IMR-90 (cell line): ENCODE data around the gene ZCCHC7. TPM values are rescaled to one million over a fixed set of nuclear protein-coding genes. Genes with fewer than 3 reads are reported as not detected.

Source experiments
- ATAC-seq: fragments of 200-7000 bp; cut with Tn5 transposase; 2 replicates; pipeline ENCODE4 v1.9.1; 2020; ENCODE audit warnings: low read depth, mild to moderate bottlenecking, moderate library complexity
- BruUV-seq: library from RNA; stranded (reverse); fragments of 400-500 nt; replicated peaks from 2 replicates; lab custom pipeline; 2021; lab: Mats Ljungman, UMichigan
- CTCF ChIA-PET: fragments of 300-600 bp; formaldehyde crosslinking; extraction: SDS; loops from one replicate; lab custom pipeline; 2021; ENCODE audit warnings: antibody characterized with exemption; lab: Yijun Ruan, JAX
- POLR2A ChIA-PET: fragments of 300-600 bp; sonication (Branson Sonifier 250); formaldehyde crosslinking; loops from one replicate; lab custom pipeline; 2022; ENCODE audit warnings: antibody characterized with exemption; ENCODE audit not compliant: unreplicated experiment; lab: Charles Lee
- DNase-seq: peaks from one replicate; pipeline ENCODE4 v3.0.0; 2013
- H2AFZ ChIP-seq: replicated peaks from 2 replicates; pipeline ENCODE3; 2013; ENCODE audit warnings: low read length, mild to moderate bottlenecking; ENCODE audit not compliant: poor library complexity
- H2AK5ac ChIP-seq: 2 replicates; pipeline ENCODE4 v1.6.1; 2013; ENCODE audit warnings: low read depth, low read length, inconsistent platforms
- H2AK9ac ChIP-seq: replicated peaks from 2 replicates; pipeline ENCODE3; 2013; ENCODE audit warnings: mild to moderate bottlenecking, low read depth, low read length, moderate library complexity; ENCODE audit not compliant: poor library complexity
- H2BK120ac ChIP-seq: 2 replicates; pipeline ENCODE4 v1.6.1; 2013; ENCODE audit warnings: low read depth, low read length, inconsistent platforms
- H2BK15ac ChIP-seq: 3 replicates; pipeline ENCODE4 v1.6.1; 2013; ENCODE audit warnings: low read depth, low read length, inconsistent platforms
- H2BK20ac ChIP-seq: 2 replicates; pipeline ENCODE4 v1.6.1; 2013; ENCODE audit warnings: low read depth, mild to moderate bottlenecking, inconsistent platforms, low read length, moderate library complexity
- H2BK5ac ChIP-seq: 2 replicates; pipeline ENCODE4 v1.6.1; 2013; ENCODE audit warnings: mild to moderate bottlenecking, low read depth, low read length, inconsistent platforms; ENCODE audit not compliant: poor library complexity, severe bottlenecking
- H3K14ac ChIP-seq: replicated peaks from 2 replicates; pipeline ENCODE4 v1.6.1; 2013; ENCODE audit warnings: low read depth, low read length, inconsistent platforms
- H3K18ac ChIP-seq: 2 replicates; pipeline ENCODE4 v1.6.1; 2013; ENCODE audit warnings: low read depth, low read length, control low read depth
- H3K23ac ChIP-seq: 2 replicates; pipeline ENCODE4 v1.6.1; 2013; ENCODE audit warnings: low read depth, low read length, inconsistent platforms
- H3K27ac ChIP-seq: 2 replicates; pipeline ENCODE4 v1.5.1; 2013; ENCODE audit warnings: mild to moderate bottlenecking, control low read depth, low read length; ENCODE audit not compliant: insufficient read depth
- H3K27me3 ChIP-seq: 2 replicates; pipeline ENCODE4 v1.6.1; 2013; ENCODE audit warnings: low read length; ENCODE audit not compliant: control insufficient read depth, insufficient read depth
- H3K36me3 ChIP-seq: 2 replicates; pipeline ENCODE4 v1.6.1; 2013; ENCODE audit warnings: low read length, mixed read lengths; ENCODE audit not compliant: control insufficient read depth, insufficient read depth
- H3K4ac ChIP-seq: 2 replicates; pipeline ENCODE4 v1.6.1; 2013; ENCODE audit warnings: low read depth, low read length, inconsistent platforms
- H3K4me1 ChIP-seq: 2 replicates; pipeline ENCODE4 v1.6.1; 2013; ENCODE audit warnings: low read length, mixed read lengths; ENCODE audit not compliant: control insufficient read depth, insufficient read depth
- H3K4me2 ChIP-seq: 2 replicates; pipeline ENCODE4 v1.6.1; 2013; ENCODE audit warnings: low read depth, mild to moderate bottlenecking, control low read depth, low read length, moderate library complexity
- H3K4me3 ChIP-seq: 2 replicates; pipeline ENCODE4 v1.5.1; 2013; ENCODE audit warnings: low read depth, mild to moderate bottlenecking, control low read depth, low read length, moderate library complexity; ENCODE audit not compliant: insufficient read depth
- H3K56ac ChIP-seq: 2 replicates; pipeline ENCODE4 v1.6.1; 2013; ENCODE audit warnings: low read length, inconsistent platforms; ENCODE audit not compliant: insufficient read depth; ENCODE audit errors: extremely low read depth
- H3K79me1 ChIP-seq, 2 experiments: 2 replicates each; pipeline ENCODE4 v1.6.1; 2013; ENCODE audit warnings: low read length in 2 of 2, inconsistent platforms in 1 of 2, low read depth in 1 of 2
- H3K9ac ChIP-seq: 2 replicates; pipeline ENCODE4 v1.6.1; 2013; ENCODE audit warnings: low read depth, low read length, control low read depth
- H3K9me1 ChIP-seq: 2 replicates; pipeline ENCODE4 v1.6.1; 2013; ENCODE audit warnings: low read length, inconsistent platforms; ENCODE audit not compliant: insufficient read depth
- H3K9me3 ChIP-seq: 2 replicates; pipeline ENCODE4 v1.6.1; 2013; ENCODE audit warnings: low read length; ENCODE audit not compliant: control insufficient read depth, insufficient read depth
- H4K20me1 ChIP-seq: 2 replicates; pipeline ENCODE4 v1.6.1; 2013; ENCODE audit warnings: low read length, inconsistent platforms; ENCODE audit not compliant: insufficient read depth
- H4K5ac ChIP-seq: 2 replicates; pipeline ENCODE4 v1.6.1; 2013; ENCODE audit warnings: mild to moderate bottlenecking, low read depth, low read length, control low read depth
- H4K8ac ChIP-seq, 2 experiments: 2 replicates each; pipeline ENCODE4 v1.6.1; 2013; ENCODE audit warnings: low read depth in 2 of 2, low read length in 2 of 2, control low read depth in 1 of 2, inconsistent platforms in 1 of 2
- H4K91ac ChIP-seq: 2 replicates; pipeline ENCODE4 v1.6.1; 2013; ENCODE audit warnings: low read depth, low read length, inconsistent platforms; ENCODE audit not compliant: insufficient read depth
- BHLHE40 ChIP-seq: fragments of 150-350 bp; IDR thresholded peaks from 2 replicates; pipeline ENCODE4 v1.6.1; 2016; ENCODE audit warnings: mild to moderate bottlenecking, low read depth, low read length
- CEBPB ChIP-seq: IDR thresholded peaks from 2 replicates; pipeline ENCODE4 v1.6.1; 2012; ENCODE audit warnings: low read depth, low read length, improper control_type of control experiment
- CHD1 ChIP-seq: IDR thresholded peaks from 2 replicates; pipeline ENCODE4 v1.6.1; 2012; ENCODE audit warnings: low read depth, low read length, improper control_type of control experiment
- FOS ChIP-seq: fragments of 150-350 bp; IDR thresholded peaks from 2 replicates; pipeline ENCODE4 v1.6.1; 2016; ENCODE audit warnings: low read depth, low read length
- MAFK ChIP-seq: IDR thresholded peaks from 2 replicates; pipeline ENCODE4 v1.6.1; 2012; ENCODE audit warnings: low read depth, low read length, improper control_type of control experiment
- MAZ ChIP-seq: IDR thresholded peaks from 2 replicates; pipeline ENCODE4 v1.6.1; 2012; ENCODE audit warnings: low read depth, mild to moderate bottlenecking, low read length, improper control_type of control experiment, moderate library complexity, borderline replicate concordance
- MXI1 ChIP-seq: IDR thresholded peaks from 2 replicates; pipeline ENCODE4 v1.6.1; 2012; ENCODE audit warnings: low read depth, mild to moderate bottlenecking, low read length, moderate library complexity, borderline replicate concordance
- NFE2L2 ChIP-seq: fragments of 150-350 bp; IDR thresholded peaks from 2 replicates; pipeline ENCODE4 v1.6.1; 2016; ENCODE audit warnings: low read depth, mild to moderate bottlenecking, low read length
- RAD21 ChIP-seq: IDR thresholded peaks from 2 replicates; pipeline ENCODE4 v1.6.1; 2012; ENCODE audit warnings: low read length, improper control_type of control experiment
- RCOR1 ChIP-seq: IDR thresholded peaks from 2 replicates; pipeline ENCODE4 v1.6.1; 2012; ENCODE audit warnings: mild to moderate bottlenecking, low read length, improper control_type of control experiment; ENCODE audit not compliant: insufficient replicate concordance
- SMC3 ChIP-seq: fragments of 150-350 bp; IDR thresholded peaks from 2 replicates; pipeline ENCODE4 v1.6.1; 2016; ENCODE audit warnings: low read depth, mild to moderate bottlenecking, antibody characterized with exemption, low read length, moderate library complexity
- USF2 ChIP-seq: fragments of 150-350 bp; IDR thresholded peaks from 2 replicates; pipeline ENCODE4 v1.6.1; 2017; ENCODE audit warnings: mild to moderate bottlenecking, antibody characterized with exemption, low read length, low read depth
- WGBS, 2 experiments: methylation state at CpG; one replicate each; pipeline versions ENCODE4 v1.1.5 to v1.1.7; 2013; ENCODE audit warnings: missing lambda C conversion rate in 2 of 2; ENCODE audit not compliant: insufficient read length in 1 of 2; ENCODE audit errors: extremely low coverage in 2 of 2; 5-methylcytosine and 5-hydroxymethylcytosine counted together
- dilution Hi-C: fragments of 300-500 bp; cut with HindIII; formaldehyde crosslinking; loops from one replicate; pipeline ENCODE4 v1.14.3; 2018; ENCODE audit warnings: low sequenced_read_pairs; ENCODE audit not compliant: unreplicated experiment
- in situ Hi-C: fragments of 300-500 bp; cut with MboI; formaldehyde crosslinking; loops from 3 replicates; pipeline ENCODE4 v1.14.3; 2019; ENCODE audit warnings: low sequenced_read_pairs, inconsistent platforms, mixed read lengths
- intact Hi-C: fragments of 100-400 bp; cut with micrococcal nuclease; formaldehyde crosslinking; loops from 2 replicates; pipeline ENCODE4 v1.10.0; 2022
- polyA plus RNA-seq, 3 experiments: library from polyadenylated mRNA; depleted of rRNA; stranded (reverse); fragments of >200 nt; gene quantifications; 2 replicates each; pipeline ENCODE4 v1.2.3, GENCODE V29; 2012; ENCODE audit warnings: low replicate concordance in 1 of 3
- total RNA-seq: library from RNA; depleted of rRNA; stranded (reverse); fragments of >200 nt; gene quantifications from 2 replicates; pipeline ENCODE4 v1.2.3, GENCODE V29; 2012
- TF ChIP-seq, protein P1 (sequence below): conservative IDR thresholded peaks from 2 replicates; pipeline ENCODE4 v1.5.1; 2012; ENCODE audit warnings: mild to moderate bottlenecking, low read depth, low read length, improper control_type of control experiment

The ZCCHC7 gene
- total and polyA plus RNA-seq, 2 of the 4 experiments (the other 2 are of a cell fraction): 13.6 to 28.7 TPM

GRCh38 chr9:37383876-37384746 lies 263.7 kb downstream of the ZCCHC7 start (continued):
- TF ChIP-seq, protein P1, sequence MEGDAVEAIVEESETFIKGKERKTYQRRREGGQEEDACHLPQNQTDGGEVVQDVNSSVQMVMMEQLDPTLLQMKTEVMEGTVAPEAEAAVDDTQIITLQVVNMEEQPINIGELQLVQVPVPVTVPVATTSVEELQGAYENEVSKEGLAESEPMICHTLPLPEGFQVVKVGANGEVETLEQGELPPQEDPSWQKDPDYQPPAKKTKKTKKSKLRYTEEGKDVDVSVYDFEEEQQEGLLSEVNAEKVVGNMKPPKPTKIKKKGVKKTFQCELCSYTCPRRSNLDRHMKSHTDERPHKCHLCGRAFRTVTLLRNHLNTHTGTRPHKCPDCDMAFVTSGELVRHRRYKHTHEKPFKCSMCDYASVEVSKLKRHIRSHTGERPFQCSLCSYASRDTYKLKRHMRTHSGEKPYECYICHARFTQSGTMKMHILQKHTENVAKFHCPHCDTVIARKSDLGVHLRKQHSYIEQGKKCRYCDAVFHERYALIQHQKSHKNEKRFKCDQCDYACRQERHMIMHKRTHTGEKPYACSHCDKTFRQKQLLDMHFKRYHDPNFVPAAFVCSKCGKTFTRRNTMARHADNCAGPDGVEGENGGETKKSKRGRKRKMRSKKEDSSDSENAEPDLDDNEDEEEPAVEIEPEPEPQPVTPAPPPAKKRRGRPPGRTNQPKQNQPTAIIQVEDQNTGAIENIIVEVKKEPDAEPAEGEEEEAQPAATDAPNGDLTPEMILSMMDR: no peak

DNA sequence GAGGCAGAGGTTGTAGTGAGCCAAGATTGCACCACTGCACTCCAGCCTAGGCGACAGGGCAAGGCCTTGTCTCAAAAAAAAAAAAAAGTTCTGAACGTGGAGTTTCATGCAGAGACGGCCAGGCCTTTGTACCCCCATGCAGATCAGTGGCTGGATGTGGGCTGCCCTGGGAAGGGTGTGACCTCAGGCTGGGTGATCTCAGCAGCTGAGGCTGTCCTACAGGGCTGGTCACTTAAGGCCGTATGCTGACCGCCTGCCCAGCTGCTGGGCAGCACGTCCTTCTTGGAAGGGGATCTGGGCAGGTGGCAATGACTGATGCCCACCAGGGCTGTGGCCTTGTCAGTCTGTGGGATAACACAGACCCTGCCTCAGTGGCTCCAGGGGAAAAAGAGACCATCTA lies 264.9 kb downstream of the ZCCHC7 start:
- no peaks in the 10 kb centered on the region for H3K36me3 ChIP-seq
- ATAC-seq (no peak), DNase-seq (no peak)
- intact Hi-C loops: no loop called here
- in situ Hi-C loops: no loop called here
- no peak overlapping the region for H2AK5ac ChIP-seq
- H3K79me1 ChIP-seq: no peaks in the 10 kb centered on the region
- POLR2A ChIA-PET: no interaction called here
- H2AFZ ChIP-seq: no peak overlapping the region
- no peak overlapping the region for H2BK5ac ChIP-seq
- peaks cover 9% of the 10 kb centered on the region for H3K27me3 ChIP-seq
- BruUV-seq: no TSS peak
- H4K5ac ChIP-seq: no peak overlapping the region
- H2AK9ac ChIP-seq: no peak overlapping the region
- no peaks in the 10 kb centered on the region for H3K9me1 ChIP-seq
- no peak overlapping the region for H2BK15ac ChIP-seq
- no peak overlapping the region for H3K9ac ChIP-seq
- no peak overlapping the region for H3K27ac ChIP-seq
- no peak overlapping the region for H2BK20ac ChIP-seq
- no peak overlapping the region for H4K91ac ChIP-seq
- H3K23ac ChIP-seq: no peak overlapping the region
- H3K4me1 ChIP-seq: no peaks in the 10 kb centered on the region
- no CpG with 5 or more reads among the region's 6 CpGs for WGBS, 2 experiments
- H3K4me2 ChIP-seq: no peak overlapping the region
- peaks cover 5% of the 10 kb centered on the region for H3K9me3 ChIP-seq
- H3K4ac ChIP-seq: no peak overlapping the region
- dilution Hi-C loops: no loop called here
- H3K4me3 ChIP-seq: no peak overlapping the region
- H4K20me1 ChIP-seq: no peaks in the 10 kb centered on the region
- H3K18ac ChIP-seq: no peak overlapping the region
- H3K56ac ChIP-seq: no peak overlapping the region
- no peak overlapping the region for H3K14ac ChIP-seq
- CTCF ChIA-PET: no interaction called here
- no peak overlapping the region for H2BK120ac ChIP-seq
- no peak overlapping the region for H4K8ac ChIP-seq
- TF ChIP-seq USF2 (no peak), MAFK (no peak), MAZ (no peak), CEBPB (no peak), RAD21 (no peak), SMC3 (no peak), BHLHE40 (no peak), RCOR1 (no peak), CHD1 (no peak), FOS (no peak), NFE2L2 (no peak), MXI1 (no peak)
